H9 (cell line): ENCODE data around the gene ASXL3. TPM values are rescaled to one million over a fixed set of nuclear protein-coding genes. Genes with fewer than 3 reads are reported as not detected.

Experiments used
- DNase-seq: peaks from one replicate; pipeline ENCODE4 v3.0.0-alpha.2; 2017
- H2AFZ ChIP-seq: one replicate; pipeline ENCODE4 v1.6.1; 2013; ENCODE audit warnings: mild to moderate bottlenecking, low read length, control low read depth, moderate library complexity
- H2AK5ac ChIP-seq: 2 replicates; pipeline ENCODE4 v1.6.1; 2013; ENCODE audit warnings: low read length, control low read depth, mixed read lengths; ENCODE audit not compliant: insufficient read length
- H2BK120ac ChIP-seq: one replicate; pipeline ENCODE4 v1.6.1; 2013; ENCODE audit warnings: low read depth, mild to moderate bottlenecking, low read length, control low read depth, inconsistent platforms; ENCODE audit not compliant: poor library complexity, severe bottlenecking
- H2BK12ac ChIP-seq: 2 replicates; pipeline ENCODE4 v1.6.1; 2013; ENCODE audit warnings: low read length, control low read depth, mixed read lengths, low read depth; ENCODE audit not compliant: insufficient read length
- H2BK15ac ChIP-seq: 2 replicates; pipeline ENCODE4 v1.6.1; 2013; ENCODE audit warnings: low read depth, low read length, control low read depth
- H2BK20ac ChIP-seq: one replicate; pipeline ENCODE4 v1.6.1; 2013; ENCODE audit warnings: low read depth, mild to moderate bottlenecking, low read length, control low read depth, inconsistent platforms; ENCODE audit not compliant: poor library complexity, severe bottlenecking
- H2BK5ac ChIP-seq: 2 replicates; pipeline ENCODE4 v1.6.1; 2013; ENCODE audit warnings: low read length, control low read depth, mixed read lengths; ENCODE audit not compliant: insufficient read length
- H3K14ac ChIP-seq: 2 replicates; pipeline ENCODE4 v1.6.1; 2013; ENCODE audit warnings: low read length, control low read depth; ENCODE audit not compliant: insufficient read depth
- H3K18ac ChIP-seq: 2 replicates; pipeline ENCODE4 v1.6.1; 2013; ENCODE audit warnings: low read depth, mild to moderate bottlenecking, mixed read lengths, low read length, control low read depth; ENCODE audit not compliant: insufficient read length
- H3K23ac ChIP-seq: 2 replicates; pipeline ENCODE4 v1.6.1; 2013; ENCODE audit warnings: low read length, control low read depth, mixed read lengths, low read depth; ENCODE audit not compliant: insufficient read length
- H3K23me2 ChIP-seq: 2 replicates; pipeline ENCODE4 v1.6.1; 2013; ENCODE audit warnings: low read depth, mild to moderate bottlenecking, mixed read lengths, low read length, control low read depth; ENCODE audit not compliant: insufficient read length, poor library complexity, severe bottlenecking
- H3K27ac ChIP-seq: 2 replicates; pipeline ENCODE4 v1.5.1; 2013; ENCODE audit warnings: low read length, control low read depth, mixed read lengths, low read depth; ENCODE audit not compliant: insufficient read length
- H3K27me3 ChIP-seq: 2 replicates; pipeline ENCODE4 v1.6.1; 2013; ENCODE audit warnings: low read length, control low read depth, inconsistent platforms; ENCODE audit not compliant: insufficient read depth
- H3K4ac ChIP-seq: 2 replicates; pipeline ENCODE4 v1.6.1; 2013; ENCODE audit warnings: low read depth, mild to moderate bottlenecking, control low read depth, inconsistent platforms, low read length, moderate library complexity
- H3K4me1 ChIP-seq: 2 replicates; pipeline ENCODE4 v1.6.1; 2013; ENCODE audit warnings: low read length, control low read depth, inconsistent platforms; ENCODE audit not compliant: insufficient read depth
- H3K4me2 ChIP-seq: 2 replicates; pipeline ENCODE4 v1.6.1; 2013; ENCODE audit warnings: low read length, control low read depth, mixed read lengths; ENCODE audit not compliant: insufficient read length, insufficient read depth
- H3K56ac ChIP-seq: 2 replicates; pipeline ENCODE4 v1.6.1; 2013; ENCODE audit warnings: low read depth, mild to moderate bottlenecking, mixed read lengths, low read length, control low read depth; ENCODE audit not compliant: insufficient read length
- H3K79me1 ChIP-seq: 2 replicates; pipeline ENCODE4 v1.6.1; 2013; ENCODE audit warnings: low read depth, mild to moderate bottlenecking, moderate library complexity, low read length, control low read depth, inconsistent platforms; ENCODE audit not compliant: insufficient read depth, poor library complexity, severe bottlenecking
- H3K79me2 ChIP-seq: 2 replicates; pipeline ENCODE4 v1.6.1; 2013; ENCODE audit warnings: low read length, control low read depth, inconsistent platforms; ENCODE audit not compliant: insufficient read depth
- H3K9ac ChIP-seq: 2 replicates; pipeline ENCODE4 v1.6.1; 2013; ENCODE audit warnings: low read length, control low read depth, mixed read lengths; ENCODE audit not compliant: insufficient read length; ENCODE audit errors: extremely low read depth
- H3K9me3 ChIP-seq: one replicate; pipeline ENCODE4 v1.6.1; 2013; ENCODE audit warnings: low read depth, low read length, inconsistent platforms; ENCODE audit not compliant: control insufficient read depth
- H3T11ph ChIP-seq: one replicate; pipeline ENCODE4 v1.6.1; 2013; ENCODE audit warnings: mild to moderate bottlenecking, low read length, control low read depth, inconsistent platforms
- H4K20me1 ChIP-seq: one replicate; pipeline ENCODE4 v1.6.1; 2013; ENCODE audit not compliant: control insufficient read depth, insufficient read length, insufficient read depth
- H4K5ac ChIP-seq: 2 replicates; pipeline ENCODE4 v1.6.1; 2013; ENCODE audit warnings: low read depth, mild to moderate bottlenecking, mixed read lengths, low read length, control low read depth; ENCODE audit not compliant: insufficient read length
- H4K8ac ChIP-seq: replicated peaks from 2 replicates; pipeline ENCODE4 v1.6.1; 2013; ENCODE audit warnings: low read length, control low read depth, mixed read lengths, low read depth; ENCODE audit not compliant: insufficient read length
- H4K91ac ChIP-seq: 2 replicates; pipeline ENCODE4 v1.6.1; 2013; ENCODE audit warnings: low read depth, mild to moderate bottlenecking, moderate library complexity, mixed read lengths, low read length, control low read depth; ENCODE audit not compliant: insufficient read length
- H3K27ac Mint-ChIP-seq, 3 experiments: 2 replicates in 2 of 3; 3 replicates in 1 of 3; pipeline ENCODE4 v1.8.0; 2020 to 2021; ENCODE audit warnings: mixed read lengths in 3 of 3, mild to moderate bottlenecking in 1 of 3, moderate library complexity in 1 of 3
- H3K27me3 Mint-ChIP-seq: 2 replicates; pipeline ENCODE4 v1.8.0; 2021; ENCODE audit warnings: low read depth, mild to moderate bottlenecking, moderate library complexity, mixed read lengths
- H3K36me3 Mint-ChIP-seq, 3 experiments: 2 replicates in 2 of 3; 3 replicates in 1 of 3; pipeline ENCODE4 v1.8.0; 2020 to 2021; ENCODE audit warnings: low read depth in 3 of 3, mixed read lengths in 3 of 3; ENCODE audit not compliant: insufficient read depth in 1 of 3
- H3K4me1 Mint-ChIP-seq, 2 experiments: 2 replicates each; pipeline ENCODE4 v1.8.0; 2020; ENCODE audit warnings: mixed read lengths in 2 of 2
- H3K4me3 Mint-ChIP-seq, 2 experiments: 2 replicates in 1 of 2; 3 replicates in 1 of 2; pipeline ENCODE4 v1.8.0; 2020 to 2021; ENCODE audit warnings: mild to moderate bottlenecking in 2 of 2, mixed read lengths in 2 of 2, moderate library complexity in 1 of 2
- H3K9me3 Mint-ChIP-seq, 2 experiments: 2 replicates in 1 of 2; 3 replicates in 1 of 2; pipeline ENCODE4 v1.8.0; 2020; ENCODE audit warnings: mild to moderate bottlenecking in 2 of 2, mixed read lengths in 2 of 2, moderate library complexity in 1 of 2
- CTCF ChIP-seq: fragments of 200-600 bp; sonication (generic); conservative IDR thresholded peaks from 3 replicates; pipeline ENCODE4 v1.8.0; 2021; ENCODE audit warnings: antibody characterized with exemption, mild to moderate bottlenecking
- WGBS: extraction: QIAGEN DNeasy Blood & Tissue Kit; methylation state at CpG from one replicate; pipeline ENCODE4 v1.1.7; 2013; ENCODE audit warnings: missing lambda C conversion rate, low lambda C conversion rate, mixed read lengths; ENCODE audit not compliant: insufficient read length; ENCODE audit errors: extremely low coverage; 5-methylcytosine and 5-hydroxymethylcytosine counted together
- total RNA-seq: library from RNA; stranded (reverse); gene quantifications from 2 replicates; pipeline ENCODE4 v1.2.1, GENCODE V29; 2021

The ASXL3 gene
- total RNA-seq, 1 experiment from 2014 or later = 0.35 TPM

DNA sequence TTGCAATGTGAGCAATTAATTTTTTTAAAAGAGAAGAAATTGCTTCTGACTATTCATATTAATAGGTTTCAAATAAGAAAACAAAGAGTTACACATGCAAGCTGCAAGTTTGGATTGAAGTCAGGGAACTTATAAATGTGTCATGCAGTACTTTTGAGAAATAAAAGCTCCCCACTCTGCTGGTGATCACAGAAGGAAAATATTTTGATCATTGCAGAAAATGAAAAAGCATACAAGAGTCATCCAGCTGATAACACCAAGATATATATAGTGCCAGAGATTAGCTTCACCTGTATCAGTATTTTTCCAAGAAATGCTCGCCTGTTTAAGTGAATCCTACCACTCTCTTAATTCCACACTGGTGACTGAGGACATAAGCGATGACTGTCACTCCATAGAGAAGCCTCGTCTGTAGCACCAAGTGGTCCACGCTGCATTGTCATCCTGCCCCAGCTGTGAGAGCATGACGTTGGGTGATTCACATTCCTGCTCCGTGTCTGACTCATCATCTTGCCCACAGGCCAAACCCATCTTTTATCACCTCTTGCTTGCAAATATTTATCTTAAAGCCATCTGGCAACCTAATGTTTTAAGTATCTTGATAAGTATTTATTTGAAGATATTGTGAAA, 178.0 kb downstream of the ASXL3 start:
- Histone ChIP-seq H2BK20ac (no peak overlapping the region), H4K8ac (no peak overlapping the region), H3K56ac (no peak overlapping the region), H4K91ac (no peak overlapping the region), H3K9me3 (no peaks in the 10 kb centered on the region), H4K5ac (no peak overlapping the region), H2BK15ac (no peak overlapping the region), H3K27me3 (no peaks in the 10 kb centered on the region), H2AFZ (no peak overlapping the region), H3T11ph (no peak overlapping the region), H2AK5ac (no peak overlapping the region), H2BK12ac (no peak overlapping the region), H3K23me2 (no peaks in the 10 kb centered on the region), H3K14ac (no peak overlapping the region), H3K27ac (no peak overlapping the region), H3K4me2 (no peak overlapping the region), H3K4ac (no peak overlapping the region), H3K4me1 (no peaks in the 10 kb centered on the region), H3K79me1 (no peaks in the 10 kb centered on the region), H2BK120ac (no peak overlapping the region), H3K18ac (no peak overlapping the region), H3K79me2 (no peaks in the 10 kb centered on the region), H3K9ac (no peak overlapping the region), H3K23ac (no peak overlapping the region), H4K20me1 (no peaks in the 10 kb centered on the region), H2BK5ac (no peak overlapping the region)
- WGBS = no CpG with 5 or more reads among the region's 6 CpGs
- Mint-ChIP-seq H3K9me3 (no peaks in the 10 kb centered on the region), H3K4me3 (no peak overlapping the region), H3K36me3 (no peaks in the 10 kb centered on the region), H3K27me3 (no peaks in the 10 kb centered on the region), H3K27ac (no peak overlapping the region), H3K4me1 (no peaks in the 10 kb centered on the region)
- no peak for TF ChIP-seq CTCF
- no peak for DNase-seq
